Hepatocyte (in vitro differentiated cells): Measurements from ENCODE around the gene TOB2. TPM values are rescaled to one million over a fixed set of nuclear protein-coding genes. Genes with fewer than 3 reads are reported as not detected.

Experiments used
- DNase-seq: peaks from one replicate; pipeline ENCODE4 v3.0.0-alpha.2; 2016; ENCODE audit warnings: low spot score
- H2AFZ ChIP-seq: fragments of 200-600 bp; sonication (generic); 2 replicates; pipeline ENCODE4 v1.6.0; 2016; ENCODE audit warnings: antibody characterized with exemption, mild to moderate bottlenecking
- H3K27ac ChIP-seq: fragments of 200-600 bp; sonication (generic); 2 replicates; pipeline ENCODE4 v1.5.1; 2016; ENCODE audit warnings: mild to moderate bottlenecking
- H3K27me3 ChIP-seq: fragments of 200-600 bp; sonication (generic); 2 replicates; pipeline ENCODE4 v1.6.1; 2016
- H3K36me3 ChIP-seq: fragments of 200-600 bp; sonication (generic); replicated peaks from 2 replicates; pipeline ENCODE4 v1.5.1; 2016; ENCODE audit warnings: low read depth; ENCODE audit not compliant: insufficient read depth
- H3K4me1 ChIP-seq: fragments of 200-600 bp; sonication (generic); 2 replicates; pipeline ENCODE4 v1.5.1; 2016; ENCODE audit warnings: mild to moderate bottlenecking, moderate library complexity; ENCODE audit not compliant: insufficient read depth
- H3K4me2 ChIP-seq: fragments of 200-600 bp; sonication (generic); 2 replicates; pipeline ENCODE4 v1.6.0; 2016
- H3K4me3 ChIP-seq: fragments of 200-600 bp; sonication (generic); 2 replicates; pipeline ENCODE4 v1.5.1; 2016; ENCODE audit warnings: mild to moderate bottlenecking
- H3K79me2 ChIP-seq: fragments of 200-600 bp; sonication (generic); 2 replicates; pipeline ENCODE4 v1.6.0; 2017; ENCODE audit warnings: mild to moderate bottlenecking
- H3K9me2 ChIP-seq: fragments of 200-600 bp; sonication (generic); replicated peaks from 2 replicates; pipeline ENCODE4 v1.6.0; 2017; ENCODE audit warnings: mild to moderate bottlenecking; ENCODE audit not compliant: insufficient read depth
- H3K9me3 ChIP-seq: fragments of 200-600 bp; sonication (generic); 2 replicates; pipeline ENCODE4 v1.5.1; 2016; ENCODE audit warnings: low read depth, mild to moderate bottlenecking
- H4K20me1 ChIP-seq: fragments of 200-600 bp; sonication (generic); 2 replicates; pipeline ENCODE4 v1.6.0; 2016; ENCODE audit warnings: mild to moderate bottlenecking; ENCODE audit not compliant: insufficient read depth, poor library complexity, severe bottlenecking
- EZH2 ChIP-seq: fragments of 200-600 bp; sonication (generic); IDR thresholded peaks from 2 replicates; pipeline ENCODE4 v1.6.1; 2016; ENCODE audit warnings: antibody characterized with exemption, mild to moderate bottlenecking, borderline replicate concordance
- EZH2phosphoT487 ChIP-seq: fragments of 200-600 bp; sonication (generic); IDR thresholded peaks from one replicate; pipeline ENCODE4 v1.6.1; 2018; ENCODE audit warnings: antibody characterized with exemption, mild to moderate bottlenecking, low read depth, moderate library complexity; ENCODE audit not compliant: unreplicated experiment, severe bottlenecking
- WGBS: methylation state at CpG from one replicate; pipeline ENCODE4 v1.1.6; 2016; ENCODE audit warnings: low lambda C conversion rate; ENCODE audit errors: missing lambda C conversion rate; 5-methylcytosine and 5-hydroxymethylcytosine counted together
- polyA plus RNA-seq: library from polyadenylated mRNA; unstranded; fragments of >200 nt; fragmentation: Nextera tagmentation; extraction: Ambion mirVana; gene quantifications from 2 replicates; pipeline ENCODE4 v1.2.1, GENCODE V29; 2016
- total RNA-seq: library from RNA; depleted of rRNA; stranded (reverse); fragments of >200 nt; gene quantifications from 2 replicates; pipeline ENCODE4 v1.2.3, GENCODE V29; 2014
- TF ChIP-seq, protein P1 (sequence below): fragments of 200-600 bp; sonication (generic); IDR thresholded peaks from 2 replicates; pipeline ENCODE4 v1.5.1; 2016; ENCODE audit warnings: antibody characterized with exemption, mild to moderate bottlenecking; ENCODE audit not compliant: poor library complexity

Gene TOB2
- total and polyA plus RNA-seq, 2 experiments from 2014 or later, result 37.8 to 38.5 TPM

DNA sequence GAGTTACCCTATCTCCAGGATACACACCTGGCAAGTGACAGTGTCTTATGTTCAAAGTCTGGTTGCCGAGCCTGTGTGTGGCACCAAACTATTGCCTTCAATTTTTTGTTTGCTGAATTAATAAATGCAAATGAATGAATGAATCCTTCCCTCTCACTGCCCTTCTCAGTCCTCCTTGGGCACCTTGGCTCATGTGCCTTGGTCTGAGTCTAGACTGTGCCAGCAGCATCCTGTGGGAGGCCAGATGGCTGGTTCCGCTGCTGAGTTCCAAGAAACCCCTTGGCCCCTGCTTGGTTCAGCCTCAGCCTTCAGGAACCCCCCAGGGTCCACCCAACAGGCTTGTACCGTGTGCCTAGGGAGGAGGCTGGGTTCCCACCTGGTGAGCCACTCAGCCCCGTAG is 31.0 kb downstream of the TOB2 start:
- no peaks in the 10 kb centered on the region for H3K27me3 ChIP-seq
- peaks cover 29% of the 10 kb centered on the region for H3K79me2 ChIP-seq
- no peaks in the 10 kb centered on the region for H3K9me2 ChIP-seq
- 98% methylated on average over 4 of the region's 4 CpGs for WGBS
- H4K20me1 ChIP-seq, result no peaks in the 10 kb centered on the region
- peaks cover 18% of the 10 kb centered on the region for H3K4me1 ChIP-seq
- no peak overlapping the region for H3K4me3 ChIP-seq
- no peak for DNase-seq
- H2AFZ ChIP-seq, result no peak overlapping the region
- H3K9me3 ChIP-seq, result no peaks in the 10 kb centered on the region
- no peak overlapping the region for H3K27ac ChIP-seq
- no peaks in the 10 kb centered on the region for H3K36me3 ChIP-seq
- peak overlapping the region; percentile 95 for H3K4me2 ChIP-seq
- TF ChIP-seq EZH2phosphoT487, result no peak
- TF ChIP-seq EZH2, result no peak
- TF ChIP-seq, protein P1, sequence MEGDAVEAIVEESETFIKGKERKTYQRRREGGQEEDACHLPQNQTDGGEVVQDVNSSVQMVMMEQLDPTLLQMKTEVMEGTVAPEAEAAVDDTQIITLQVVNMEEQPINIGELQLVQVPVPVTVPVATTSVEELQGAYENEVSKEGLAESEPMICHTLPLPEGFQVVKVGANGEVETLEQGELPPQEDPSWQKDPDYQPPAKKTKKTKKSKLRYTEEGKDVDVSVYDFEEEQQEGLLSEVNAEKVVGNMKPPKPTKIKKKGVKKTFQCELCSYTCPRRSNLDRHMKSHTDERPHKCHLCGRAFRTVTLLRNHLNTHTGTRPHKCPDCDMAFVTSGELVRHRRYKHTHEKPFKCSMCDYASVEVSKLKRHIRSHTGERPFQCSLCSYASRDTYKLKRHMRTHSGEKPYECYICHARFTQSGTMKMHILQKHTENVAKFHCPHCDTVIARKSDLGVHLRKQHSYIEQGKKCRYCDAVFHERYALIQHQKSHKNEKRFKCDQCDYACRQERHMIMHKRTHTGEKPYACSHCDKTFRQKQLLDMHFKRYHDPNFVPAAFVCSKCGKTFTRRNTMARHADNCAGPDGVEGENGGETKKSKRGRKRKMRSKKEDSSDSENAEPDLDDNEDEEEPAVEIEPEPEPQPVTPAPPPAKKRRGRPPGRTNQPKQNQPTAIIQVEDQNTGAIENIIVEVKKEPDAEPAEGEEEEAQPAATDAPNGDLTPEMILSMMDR, result no peak

DNA sequence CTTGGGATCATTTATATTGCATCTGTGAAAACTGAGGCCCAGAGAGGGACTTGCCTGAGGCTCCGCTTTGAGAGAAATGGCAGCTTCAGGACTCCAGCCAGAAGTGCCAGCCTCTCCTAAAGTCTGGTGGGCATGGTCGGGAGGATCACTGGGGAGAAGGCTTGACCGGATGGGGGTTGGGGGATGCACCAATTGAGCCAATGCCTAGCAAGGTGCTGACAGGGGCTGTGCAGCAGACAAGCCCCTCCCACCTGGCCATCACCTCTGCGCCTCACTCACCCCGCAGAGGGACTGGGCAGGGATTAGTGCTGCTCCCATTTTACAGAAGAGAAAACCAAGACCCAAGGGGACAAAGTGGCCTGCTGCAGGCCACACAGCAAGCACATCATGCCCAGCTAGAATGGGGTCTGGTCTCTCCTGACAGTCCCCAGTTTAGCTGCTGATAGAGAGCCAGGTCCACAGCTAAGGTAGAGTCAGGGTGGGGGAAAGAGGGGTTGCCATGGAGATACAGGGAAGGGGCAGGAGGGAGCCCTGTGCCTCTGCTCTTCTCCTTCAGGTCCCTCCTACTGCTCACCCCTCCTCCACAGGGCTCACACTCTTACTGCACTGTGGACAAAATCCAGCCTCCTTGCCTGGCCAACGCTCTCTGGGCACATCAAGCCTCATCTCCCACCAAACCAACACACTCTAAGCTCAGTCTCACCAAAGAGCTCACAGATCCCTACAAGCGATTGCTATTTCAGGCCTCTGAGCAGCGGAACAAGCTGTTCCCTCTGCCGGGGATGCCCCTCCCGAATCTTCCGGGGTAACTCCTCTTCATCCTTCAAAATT is 35.4 kb downstream of the TOB2 start:
- H3K9me2 ChIP-seq, result no peaks in the 10 kb centered on the region
- H3K36me3 ChIP-seq, result no peaks in the 10 kb centered on the region
- H2AFZ ChIP-seq, result no peak overlapping the region
- 86% methylated on average over 11 of the region's 11 CpGs for WGBS
- H3K4me3 ChIP-seq, result no peak overlapping the region
- H3K4me2 ChIP-seq, result no peak overlapping the region
- TF ChIP-seq EZH2phosphoT487 (no peak), EZH2 (no peak)
- TF ChIP-seq, protein P1, result no peak
- H3K79me2 ChIP-seq, result peaks cover 26% of the 10 kb centered on the region
- H3K27ac ChIP-seq, result no peak overlapping the region
- no peaks in the 10 kb centered on the region for H3K27me3 ChIP-seq
- H4K20me1 ChIP-seq, result no peaks in the 10 kb centered on the region
- peaks cover 18% of the 10 kb centered on the region for H3K4me1 ChIP-seq
- no peaks in the 10 kb centered on the region for H3K9me3 ChIP-seq
- no peak for DNase-seq

DNA sequence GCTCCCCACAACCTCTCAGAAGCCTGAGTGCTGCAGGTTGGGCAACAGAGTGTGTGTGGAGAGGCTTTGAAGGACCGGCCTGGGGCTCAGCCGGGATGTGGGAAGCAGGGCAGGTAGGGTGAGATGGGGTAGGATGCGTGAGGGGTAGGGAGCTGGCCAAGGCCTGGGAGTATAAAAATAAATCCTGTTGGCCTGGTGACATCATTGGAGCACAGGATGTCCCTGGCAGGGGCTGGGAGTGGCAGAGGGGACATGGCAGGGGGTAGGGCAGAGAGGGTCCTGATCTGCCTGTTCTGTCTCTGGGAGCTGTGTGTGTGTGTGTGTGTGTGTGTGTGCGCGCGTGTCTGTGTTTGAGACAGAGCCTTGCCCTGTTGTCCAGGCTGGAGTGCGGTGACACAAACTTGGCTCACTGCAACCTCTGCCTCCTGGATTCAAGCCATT is 36.3 kb downstream of the TOB2 start:
- Histone ChIP-seq H3K9me3 (no peaks in the 10 kb centered on the region), H3K9me2 (no peaks in the 10 kb centered on the region), H3K27ac (no peak overlapping the region), H3K36me3 (no peaks in the 10 kb centered on the region), H4K20me1 (no peaks in the 10 kb centered on the region), H3K27me3 (no peaks in the 10 kb centered on the region), H3K4me3 (no peak overlapping the region), H3K4me1 (peaks cover 18% of the 10 kb centered on the region), H2AFZ (no peak overlapping the region), H3K79me2 (peaks cover 20% of the 10 kb centered on the region), H3K4me2 (no peak overlapping the region)
- 95% methylated on average over 6 of the region's 7 CpGs for WGBS
- no peak for DNase-seq
- TF ChIP-seq EZH2, result no peak
- TF ChIP-seq, protein P1, result no peak
- TF ChIP-seq EZH2phosphoT487, result no peak
